OCI-LY1 (cell line): ENCODE data around the gene MLXIP.

Source experiments
- H2AFZ ChIP-seq: fragments of 200-600 bp; sonication (generic), shearing (Covaris generic); 2 replicates; pipeline ENCODE4 v1.6.0; 2014; ENCODE audit warnings: antibody characterized with exemption, mild to moderate bottlenecking, low read length
- H3F3A ChIP-seq: fragments of 200-600 bp; sonication (generic), shearing (Covaris generic); 2 replicates; pipeline ENCODE4 v1.6.0; 2014; ENCODE audit warnings: mild to moderate bottlenecking, antibody characterized with exemption, low read length, moderate library complexity; ENCODE audit not compliant: insufficient read depth
- H3K27ac ChIP-seq: fragments of 200-600 bp; sonication (generic); 2 replicates; pipeline ENCODE4 v1.5.1; 2014; ENCODE audit warnings: low read length, mixed run types, mild to moderate bottlenecking, low read depth; ENCODE audit not compliant: poor library complexity, severe bottlenecking
- H3K27me3 ChIP-seq: fragments of 200-600 bp; sonication (generic); 2 replicates; pipeline ENCODE4 v1.6.0; 2014; ENCODE audit warnings: antibody characterized with exemption, mild to moderate bottlenecking, low read length, moderate library complexity; ENCODE audit not compliant: insufficient read depth
- H3K36me3 ChIP-seq: fragments of 200-600 bp; sonication (generic); 2 replicates; pipeline ENCODE4 v1.6.1; 2014; ENCODE audit warnings: mild to moderate bottlenecking, antibody characterized with exemption, low read length, moderate library complexity, mixed read lengths; ENCODE audit not compliant: insufficient read depth
- H3K4me1 ChIP-seq: fragments of 200-600 bp; sonication (generic); 2 replicates; pipeline ENCODE4 v1.5.1; 2014; ENCODE audit warnings: mild to moderate bottlenecking, low read length, moderate library complexity; ENCODE audit not compliant: insufficient read depth, severe bottlenecking
- H3K4me2 ChIP-seq: fragments of 200-600 bp; sonication (generic), shearing (Covaris generic); 2 replicates; pipeline ENCODE4 v1.6.1; 2014; ENCODE audit warnings: low read length
- H3K4me3 ChIP-seq: fragments of 200-600 bp; sonication (generic); 2 replicates; pipeline ENCODE4 v1.5.1; 2014; ENCODE audit warnings: low read length, low read depth, mild to moderate bottlenecking, mixed read lengths; ENCODE audit not compliant: poor library complexity, severe bottlenecking
- H3K79me2 ChIP-seq: fragments of 200-600 bp; shearing (Covaris generic); 2 replicates; pipeline ENCODE4 v1.6.1; 2016; ENCODE audit warnings: mixed run types, low read length, mixed read lengths; ENCODE audit not compliant: insufficient read depth
- H3K9ac ChIP-seq: fragments of 200-600 bp; sonication (generic), shearing (Covaris generic); 2 replicates; pipeline ENCODE4 v1.6.1; 2014; ENCODE audit warnings: mild to moderate bottlenecking, low read length, mixed read lengths
- H3K9me2 ChIP-seq: fragments of 200-600 bp; sonication (generic), shearing (Covaris generic); 2 replicates; pipeline ENCODE4 v1.6.1; 2014; ENCODE audit warnings: low read depth, mild to moderate bottlenecking, low read length, mixed read lengths
- H3K9me3 ChIP-seq: fragments of 200-600 bp; shearing (Covaris generic); 2 replicates; pipeline ENCODE4 v1.6.1; 2014; ENCODE audit warnings: low read length, mixed read lengths
- H4K20me1 ChIP-seq: fragments of 200-600 bp; sonication (generic), shearing (Covaris generic); 2 replicates; pipeline ENCODE4 v1.6.0; 2016; ENCODE audit warnings: mild to moderate bottlenecking, low read length; ENCODE audit not compliant: insufficient read depth
- CTCF ChIP-seq: fragments of 200-600 bp; sonication (generic), shearing (Covaris generic); IDR thresholded peaks from 2 replicates; pipeline ENCODE4 v1.5.1; 2017; ENCODE audit warnings: mild to moderate bottlenecking, antibody characterized with exemption, low read length, moderate library complexity, mixed read lengths
- EZH2 ChIP-seq: fragments of 200-600 bp; sonication (generic), shearing (Covaris generic); IDR thresholded peaks from 2 replicates; pipeline ENCODE4 v1.8.0; 2017; ENCODE audit warnings: borderline replicate concordance, mixed run types, mild to moderate bottlenecking, antibody characterized with exemption, low read length, moderate library complexity, mixed read lengths

Gene MLXIP

GRCh38 chr12:122183588-122183940 lies 105.0 kb downstream of the MLXIP start:
- Histone ChIP-seq H4K20me1 (no peaks in the 10 kb centered on the region), H2AFZ (no peak overlapping the region; the same call in 1 of the 2 replicates), H3K9ac (peak overlapping the region; percentile 57; the same call in 1 of the 2 replicates), H3K4me2 (peak overlapping the region; percentile 84), H3K9me3 (no peaks in the 10 kb centered on the region), H3K79me2 (no peaks in the 10 kb centered on the region), H3K27me3 (peaks cover 3% of the 10 kb centered on the region; the same call in 1 of the 2 replicates), H3K4me1 (peaks cover 23% of the 10 kb centered on the region), H3K9me2 (no peaks in the 10 kb centered on the region), H3F3A (no peaks in the 10 kb centered on the region), H3K36me3 (no peaks in the 10 kb centered on the region), H3K27ac (no peak overlapping the region), H3K4me3 (peak overlapping the region; percentile 60)
- TF ChIP-seq EZH2 = no peak
- TF ChIP-seq CTCF = no peak

- Histone ChIP-seq H3K4me1 (peaks cover 23% of the 10 kb centered on the region), H3K4me2 (peak overlapping the region; percentile 4; the same call in 1 of the 2 replicates), H3K4me3 (no peak overlapping the region), H3K27ac (no peak overlapping the region), H4K20me1 (no peaks in the 10 kb centered on the region), H3K27me3 (peaks cover 3% of the 10 kb centered on the region; the same call in 1 of the 2 replicates), H2AFZ (no peak overlapping the region), H3F3A (no peaks in the 10 kb centered on the region), H3K9me2 (no peaks in the 10 kb centered on the region), H3K79me2 (no peaks in the 10 kb centered on the region), H3K9ac (no peak overlapping the region), H3K9me3 (no peaks in the 10 kb centered on the region), H3K36me3 (no peaks in the 10 kb centered on the region)
- TF ChIP-seq CTCF (no peak), EZH2 (no peak)
Observed at GRCh38 chr12:122184517-122184916, 106.0 kb downstream of the MLXIP start.

GRCh38 chr12:122185079-122185478 lies 106.5 kb downstream of the MLXIP start:
- no peak overlapping the region for H3K4me3 ChIP-seq
- H3K27ac ChIP-seq = no peak overlapping the region
- H3K79me2 ChIP-seq = no peaks in the 10 kb centered on the region
- no peaks in the 10 kb centered on the region for H3K9me3 ChIP-seq
- H3K27me3 ChIP-seq = peaks cover 3% of the 10 kb centered on the region; the same call in 1 of the 2 replicates
- H3F3A ChIP-seq = no peaks in the 10 kb centered on the region
- H3K4me1 ChIP-seq = peaks cover 23% of the 10 kb centered on the region
- no peak overlapping the region for H2AFZ ChIP-seq
- H3K9ac ChIP-seq = no peak overlapping the region
- no peaks in the 10 kb centered on the region for H4K20me1 ChIP-seq
- no peaks in the 10 kb centered on the region for H3K9me2 ChIP-seq
- TF ChIP-seq EZH2 = no peak
- TF ChIP-seq CTCF = no peak
- H3K36me3 ChIP-seq = no peaks in the 10 kb centered on the region
- H3K4me2 ChIP-seq = peak overlapping the region; percentile 4; the same call in 1 of the 2 replicates
